ENCODE measurements around the gene MAP3K7. TPM values are rescaled to one million over a fixed set of nuclear protein-coding genes. Genes with fewer than 3 reads are reported as not detected.

The MAP3K7 gene
- total and polyA plus RNA-seq, 2 of the 8 experiments (the other 6 are each of a cell fraction or from before 2014, with no cell fraction given): 27.3 to 34.8 TPM

GRCh38 chr6:90480666-90481065 lies 106.2 kb downstream of the MAP3K7 start (continued):
- TF ChIP-seq TAF1 (IDR thresholded peaks at IDR 0.05; ENCODE audit: low read depth, low read length) (no peak), CHD1 (IDR thresholded peaks at IDR 0.05; ENCODE audit: low read depth, low read length) (no peak), KDM5A (IDR thresholded peaks at IDR 0.05; ENCODE audit: low read length) (no peak), E2F6 (IDR thresholded peaks at IDR 0.05) (no peak)

Data from H1 (cell line).